ENCODE measurements around the gene FKBP8.

DNA sequence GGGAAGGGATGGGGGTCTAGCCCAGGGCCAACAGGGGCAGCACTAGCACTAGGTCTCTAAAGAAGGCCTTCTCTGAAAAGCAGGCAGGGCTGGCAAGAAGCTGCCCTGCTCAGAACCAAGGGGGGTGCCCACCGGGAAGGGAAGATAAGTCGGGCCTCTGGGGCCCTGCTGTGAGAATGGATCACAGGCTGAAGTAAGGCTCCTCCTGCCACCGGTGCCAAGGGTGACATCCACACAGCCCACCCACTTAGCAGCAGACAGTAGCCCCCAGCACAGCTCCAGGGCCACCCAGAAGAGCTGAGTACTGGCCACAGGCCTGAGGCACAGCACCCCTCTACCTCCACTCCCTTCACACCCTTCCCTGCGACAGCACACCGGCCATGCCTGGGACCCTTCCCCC lies 27.4 kb downstream of the FKBP8 start:
- no peak for TF ChIP-seq ATF3 (CRISPR knock-in tag; conservative IDR thresholded peaks at IDR 0.05)
- TF ChIP-seq, protein P1, sequence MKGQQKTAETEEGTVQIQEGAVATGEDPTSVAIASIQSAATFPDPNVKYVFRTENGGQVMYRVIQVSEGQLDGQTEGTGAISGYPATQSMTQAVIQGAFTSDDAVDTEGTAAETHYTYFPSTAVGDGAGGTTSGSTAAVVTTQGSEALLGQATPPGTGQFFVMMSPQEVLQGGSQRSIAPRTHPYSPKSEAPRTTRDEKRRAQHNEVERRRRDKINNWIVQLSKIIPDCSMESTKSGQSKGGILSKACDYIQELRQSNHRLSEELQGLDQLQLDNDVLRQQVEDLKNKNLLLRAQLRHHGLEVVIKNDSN (CRISPR knock-in tag; IDR thresholded peaks at IDR 0.05): no peak
- no peak for TF ChIP-seq FOXP1 (CRISPR knock-in tag; IDR thresholded peaks at IDR 0.05; ENCODE audit: borderline replicate concordance)
- TF ChIP-seq IRF2 (CRISPR knock-in tag; IDR thresholded peaks at IDR 0.05; ENCODE audit: borderline replicate concordance, low read depth): no peak

Measured in WTC11 (cell line).